HCEC 1CT (cell line): ENCODE measurements around the gene SPATS2.
"Not testable (repeated sequence)": the region's sequence is repeated elsewhere in the genome, so short reads cannot be mapped to it uniquely, and the experiment has no call there.

ENCODE experiments used
- DNase-seq: peaks from one replicate; pipeline ENCODE4 v3.0.0-alpha.2; 2017

Gene SPATS2

DNA sequence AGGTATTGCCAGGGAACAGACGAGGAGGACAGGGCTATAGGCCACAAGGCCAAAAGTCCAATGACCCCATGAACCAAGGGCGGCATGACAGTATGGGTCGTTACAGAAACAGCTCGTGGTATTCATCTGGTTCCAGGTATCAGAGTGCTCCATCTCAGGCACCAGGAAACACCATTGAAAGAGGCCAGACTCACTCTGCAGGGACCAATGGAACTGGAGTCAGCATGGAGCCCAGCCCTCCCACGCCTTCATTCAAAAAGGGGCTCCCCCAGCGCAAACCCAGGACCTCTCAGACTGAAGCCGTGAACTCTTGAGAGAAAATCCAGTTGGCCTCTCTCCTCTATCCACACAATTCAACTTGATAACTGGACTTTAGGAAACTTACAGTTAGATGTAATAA, 158.7 kb downstream of the SPATS2 start:
- DNase-seq, result no peak

DNA sequence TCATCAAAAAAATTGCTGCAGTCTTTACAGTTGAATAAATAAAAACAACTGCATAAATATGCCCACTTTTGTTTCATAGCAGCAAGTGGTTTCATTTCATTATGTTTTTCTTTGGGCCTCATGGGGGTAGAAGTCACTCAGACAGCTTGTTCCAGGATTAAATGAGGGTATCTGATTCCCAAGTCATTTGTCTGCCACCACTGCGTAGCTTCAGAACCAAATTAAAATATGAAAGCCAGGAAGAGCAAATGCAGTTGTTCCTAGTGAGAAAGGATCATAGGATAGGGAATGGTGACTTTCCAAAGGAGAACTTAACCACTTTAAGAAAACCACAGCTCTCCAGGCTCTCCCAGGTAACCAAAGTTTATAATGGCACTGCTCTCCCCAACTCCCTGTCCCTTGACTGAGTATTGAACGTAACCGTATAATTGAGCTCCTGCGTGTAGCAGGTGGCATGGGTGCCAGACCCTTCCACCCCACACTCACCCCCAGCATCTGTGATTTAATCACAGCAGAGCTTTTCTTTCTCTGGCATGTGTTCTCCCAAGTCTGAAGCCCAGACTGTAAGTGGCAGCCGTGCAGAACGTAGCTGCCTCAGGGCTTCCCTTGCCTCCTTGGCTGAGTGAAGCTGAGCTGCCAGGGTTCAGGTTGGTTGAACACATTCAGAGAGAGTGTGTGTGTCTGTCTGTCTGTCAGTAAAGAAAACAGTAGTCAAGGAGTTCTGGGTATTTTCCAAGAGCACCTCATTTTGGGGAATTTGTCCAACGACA, 160.3 kb downstream of the SPATS2 start:
- DNase-seq, result no peak

DNA sequence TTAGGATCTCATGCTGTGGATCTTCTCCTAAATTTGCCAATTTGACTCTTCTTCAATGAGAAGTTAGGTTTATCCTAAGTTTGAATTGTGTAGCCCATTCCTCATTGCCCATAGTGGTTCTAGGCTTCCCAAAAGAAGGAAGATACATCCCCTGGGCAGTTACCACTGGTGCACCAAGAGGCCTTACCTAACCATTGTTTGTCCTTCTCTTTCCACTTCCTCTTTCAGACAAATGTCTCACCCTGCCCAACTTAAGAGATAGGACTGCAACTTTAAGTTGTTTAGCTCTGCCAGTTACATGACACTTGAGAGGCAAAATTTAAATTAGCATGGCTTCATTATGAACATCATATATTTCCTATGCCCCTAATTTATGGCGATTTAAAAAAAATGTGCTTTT, 162.2 kb downstream of the SPATS2 start:
- no peak for DNase-seq

DNA sequence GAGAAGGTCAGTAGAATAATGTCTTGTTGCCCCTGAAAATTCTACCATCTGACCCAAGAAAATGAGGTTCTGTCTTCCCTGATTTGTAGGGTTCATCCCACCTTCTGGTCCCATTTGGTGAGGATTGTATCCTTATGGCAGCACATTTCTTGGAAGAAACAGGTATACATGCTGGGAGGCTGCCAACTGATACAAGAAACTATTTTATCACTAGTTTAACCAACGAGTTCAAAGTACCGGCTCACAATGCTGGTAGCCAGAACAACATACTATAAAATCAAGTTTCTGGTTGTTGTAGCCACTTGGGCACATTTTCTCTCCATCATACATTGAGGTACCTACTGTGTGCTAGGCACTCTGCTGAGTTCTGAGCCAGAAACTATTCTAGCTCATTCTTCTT, 164.5 kb downstream of the SPATS2 start:
- DNase-seq, result no peak

DNA sequence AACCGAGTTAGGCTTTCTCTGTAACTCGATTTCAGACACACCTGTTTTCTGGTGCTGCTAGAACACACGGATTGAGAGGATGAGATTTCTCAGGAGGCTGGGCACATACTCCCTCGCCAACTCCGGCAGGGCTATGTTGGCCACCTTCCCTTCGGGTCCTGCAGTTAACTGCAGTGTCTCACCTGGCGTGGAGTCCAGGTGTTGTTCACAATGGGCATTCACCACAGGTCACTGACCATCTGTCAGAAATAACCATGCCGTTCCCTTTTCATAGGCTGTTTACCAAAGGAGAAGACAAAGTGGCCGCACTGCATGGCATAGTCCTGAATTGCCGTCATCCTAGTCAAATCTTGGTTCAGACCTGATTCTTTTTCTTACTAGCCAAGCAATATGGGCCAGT, 166.1 kb downstream of the SPATS2 start:
- no peak for DNase-seq

DNA sequence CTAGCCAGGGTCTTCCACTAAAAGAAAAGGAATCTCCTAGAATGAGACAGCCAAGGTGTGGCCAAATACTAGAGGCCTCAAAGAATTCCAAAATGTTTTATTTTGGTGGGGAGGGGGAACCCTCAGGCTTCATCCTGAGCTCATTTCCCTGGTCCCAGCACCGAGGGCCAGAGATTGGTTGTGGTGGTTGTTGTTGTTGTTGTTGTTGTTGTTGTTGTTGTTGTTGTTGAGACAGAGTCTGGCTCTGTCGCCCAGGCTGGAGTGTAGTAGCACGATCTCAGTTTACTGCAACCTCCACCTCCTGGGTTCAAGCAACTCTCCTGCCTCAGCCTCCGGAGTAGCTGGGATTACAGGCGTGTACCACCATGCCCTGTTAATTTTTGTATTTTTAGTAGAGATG, 166.9 kb downstream of the SPATS2 start:
- DNase-seq, result not testable (repeated sequence)

DNA sequence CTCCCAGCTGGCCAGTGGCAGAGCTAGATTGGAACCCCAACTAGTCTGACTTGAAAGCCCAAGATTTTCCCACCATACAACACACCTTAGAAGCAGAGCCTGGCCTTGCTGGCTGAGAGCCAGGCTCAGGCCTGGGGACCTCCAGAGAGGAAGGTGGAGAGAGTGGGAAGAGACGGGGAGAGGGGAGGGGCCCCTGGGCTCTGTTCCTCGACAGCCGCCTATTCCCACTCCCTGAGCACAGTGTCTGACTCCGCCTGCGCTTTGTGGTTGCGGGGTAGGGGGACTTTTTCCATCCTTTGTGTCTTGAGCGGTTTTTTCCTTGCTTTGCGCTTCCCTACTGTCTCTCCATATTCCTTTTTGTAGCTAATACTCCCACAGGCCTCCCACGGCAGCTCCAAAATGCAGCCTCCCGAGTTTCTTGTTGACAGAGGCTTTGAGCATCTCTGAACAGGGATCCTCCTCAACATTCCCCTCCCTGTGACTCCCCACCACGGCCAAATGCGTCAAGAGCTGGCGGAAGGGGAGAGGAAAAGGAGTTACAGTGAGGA, 167.5 kb downstream of the SPATS2 start:
- DNase-seq, result no peak

DNA sequence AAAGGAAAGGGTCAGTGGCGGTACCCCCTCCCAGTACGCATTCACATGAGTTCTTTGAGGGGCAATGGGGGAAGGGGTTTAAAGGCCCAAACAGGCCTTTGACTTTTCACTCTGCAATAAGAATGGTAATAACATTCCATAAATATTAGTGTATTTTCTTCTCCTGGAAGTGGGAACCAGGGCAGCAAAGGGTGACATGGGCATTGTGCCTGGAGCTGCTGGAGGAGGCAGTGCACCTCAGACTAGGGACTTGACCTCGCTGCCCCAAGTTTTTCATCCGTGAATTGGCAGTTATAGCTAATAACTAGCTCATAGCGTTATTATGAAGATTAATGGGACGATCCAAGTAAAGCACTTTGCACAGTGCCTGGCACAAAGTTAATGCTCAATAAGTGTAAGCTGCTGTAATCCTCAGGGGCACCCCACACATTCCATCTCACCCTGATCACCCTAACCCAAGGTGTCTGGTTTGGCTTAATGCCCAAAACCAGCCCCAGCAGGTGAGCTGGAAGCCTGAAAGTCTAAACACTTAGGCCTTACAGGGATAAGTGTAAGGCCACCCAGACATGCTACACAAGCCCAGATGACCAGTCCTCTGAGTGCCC, 168.8 kb downstream of the SPATS2 start:
- DNase-seq, result no peak

DNA sequence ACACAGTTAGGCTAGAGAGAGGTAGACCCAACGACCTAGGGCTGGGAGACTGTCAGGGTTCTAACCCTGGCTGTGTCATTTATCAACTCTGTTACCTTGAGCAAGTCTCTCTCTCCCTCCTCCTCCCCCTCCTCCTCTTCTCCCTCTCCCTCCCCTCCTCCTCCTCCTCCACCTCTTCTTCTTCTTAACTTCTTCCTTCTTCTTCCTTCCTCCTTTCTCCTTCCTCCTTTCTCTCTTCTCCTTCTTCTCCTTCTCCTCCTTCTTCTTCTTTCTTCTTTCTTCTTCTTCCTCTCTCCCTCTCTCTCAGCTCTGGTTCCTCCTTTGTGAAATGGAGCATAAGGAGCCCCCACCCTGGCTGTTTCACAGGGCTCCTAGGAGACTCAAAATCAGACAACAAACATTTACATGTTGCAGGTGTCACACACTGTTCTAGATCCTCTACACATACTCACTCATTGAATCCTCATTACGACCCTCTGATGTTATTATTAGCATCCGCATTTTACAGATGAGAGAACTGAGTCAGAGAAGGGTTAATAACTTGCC, 169.3 kb downstream of the SPATS2 start:
- no peak for DNase-seq

DNA sequence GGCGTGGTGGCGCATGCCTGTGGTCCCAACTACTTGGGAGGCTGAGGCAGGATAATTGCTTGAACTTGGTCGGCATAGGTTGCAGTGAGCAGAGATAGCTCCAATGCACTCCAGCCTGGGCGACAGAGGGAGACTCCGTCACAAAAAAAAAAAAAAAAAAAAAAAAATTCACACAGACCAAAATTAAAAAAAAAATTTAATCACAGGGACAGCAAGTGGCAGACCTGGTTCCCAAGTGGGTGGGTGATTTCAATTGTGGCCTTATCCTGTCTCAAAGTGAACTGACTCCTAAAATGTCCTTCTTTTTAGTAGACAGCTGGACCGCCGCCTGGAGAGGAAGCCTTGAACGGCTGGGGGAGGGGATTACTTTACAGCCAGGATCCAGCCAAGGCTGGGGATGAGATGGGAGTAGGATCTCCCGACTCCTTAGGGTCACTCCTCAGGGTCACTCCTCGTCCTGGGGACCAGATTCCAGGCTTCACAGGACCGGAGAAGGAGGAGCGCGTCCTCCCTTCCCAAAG, 170.0 kb downstream of the SPATS2 start:
- no peak for DNase-seq

DNA sequence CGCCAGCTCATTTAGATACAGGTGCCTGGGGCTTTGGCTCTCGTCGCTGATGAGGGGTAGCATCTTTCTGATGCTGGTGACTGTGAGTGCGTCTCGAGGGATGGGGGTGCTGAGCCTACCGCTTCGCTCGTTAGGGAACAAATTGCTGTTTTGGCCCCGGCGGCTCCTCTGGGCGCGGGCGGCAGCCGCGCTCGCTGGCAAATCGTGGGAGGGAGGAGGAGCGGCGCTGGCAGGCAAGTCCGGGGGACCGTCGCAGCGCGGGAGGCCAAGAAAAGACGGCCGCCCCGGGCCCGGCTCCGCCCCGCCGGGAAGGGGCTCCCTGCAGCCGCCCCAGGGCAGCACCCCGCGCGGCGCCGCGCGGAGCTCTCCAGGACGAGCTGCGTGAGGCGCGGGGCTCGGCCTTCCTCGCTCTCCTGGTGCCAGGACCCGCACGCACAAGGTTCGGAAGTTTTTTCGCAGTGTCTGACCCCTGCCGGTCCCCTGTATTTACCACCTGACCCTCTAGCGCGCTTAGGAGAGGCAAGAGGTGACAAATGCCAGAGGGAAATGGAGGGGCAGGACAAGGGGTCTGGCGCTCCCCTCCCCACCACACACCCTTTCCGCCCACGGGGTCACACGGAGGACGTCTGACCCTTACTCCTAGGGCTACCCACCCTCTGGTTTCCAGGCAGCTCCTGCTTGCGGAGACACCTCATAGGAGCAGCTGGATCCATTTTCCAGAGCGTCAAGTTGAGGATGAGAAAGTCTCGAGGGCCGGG, 170.7 kb downstream of the SPATS2 start:
- no peak for DNase-seq

DNA sequence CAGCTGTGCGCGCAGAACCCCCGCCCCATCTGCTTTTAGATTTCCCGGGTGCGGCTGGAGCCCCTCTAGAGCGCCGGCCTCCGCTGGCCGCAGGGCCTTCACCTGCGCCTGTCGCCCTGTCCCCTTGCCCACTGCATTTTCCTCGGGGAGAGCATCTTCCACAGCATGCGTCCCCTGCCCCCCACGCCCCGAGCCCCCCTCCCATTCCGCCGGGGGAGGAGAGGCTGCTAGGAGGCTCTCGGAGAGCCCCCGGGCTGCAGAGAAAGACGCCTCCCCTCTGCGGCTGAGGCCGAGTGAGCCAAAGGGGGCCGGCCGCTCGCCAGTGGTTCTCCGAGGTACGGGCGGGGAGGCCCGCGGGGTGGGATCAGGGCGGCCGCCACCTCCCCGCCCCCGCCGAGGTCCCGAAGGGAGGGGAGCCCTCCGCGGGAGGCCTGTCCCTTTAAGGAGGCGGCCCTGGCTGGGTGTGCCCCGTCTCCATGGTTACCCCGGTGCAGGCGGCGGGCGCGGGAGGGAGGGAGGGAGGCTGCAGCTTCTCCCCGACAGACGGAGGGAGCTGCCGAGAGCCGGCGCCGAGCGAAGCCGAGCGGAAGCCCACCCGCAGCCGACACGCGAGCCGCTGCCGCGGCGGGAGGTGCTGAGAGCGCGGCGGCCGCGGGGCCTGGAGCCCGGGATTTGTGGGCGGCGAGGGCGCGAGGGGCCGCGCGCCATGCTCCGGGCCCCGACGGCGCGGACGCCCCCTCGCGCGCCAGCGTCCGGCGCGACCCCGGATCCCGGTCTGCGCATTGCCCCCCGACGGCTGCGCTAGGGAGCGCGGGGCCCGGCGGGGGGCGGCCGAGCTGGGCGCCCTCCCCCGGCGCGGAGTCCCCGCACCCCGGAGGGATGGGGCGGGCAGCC, 171.5 kb downstream of the SPATS2 start, which contains the start of gene KCNH3:
KCNH3 (plus strand) TSS at position 521 of the 894 bp plus-strand sequence. CDS start 387 bp downstream, outside the sequence.
- peak; percentile 47 for DNase-seq

DNA sequence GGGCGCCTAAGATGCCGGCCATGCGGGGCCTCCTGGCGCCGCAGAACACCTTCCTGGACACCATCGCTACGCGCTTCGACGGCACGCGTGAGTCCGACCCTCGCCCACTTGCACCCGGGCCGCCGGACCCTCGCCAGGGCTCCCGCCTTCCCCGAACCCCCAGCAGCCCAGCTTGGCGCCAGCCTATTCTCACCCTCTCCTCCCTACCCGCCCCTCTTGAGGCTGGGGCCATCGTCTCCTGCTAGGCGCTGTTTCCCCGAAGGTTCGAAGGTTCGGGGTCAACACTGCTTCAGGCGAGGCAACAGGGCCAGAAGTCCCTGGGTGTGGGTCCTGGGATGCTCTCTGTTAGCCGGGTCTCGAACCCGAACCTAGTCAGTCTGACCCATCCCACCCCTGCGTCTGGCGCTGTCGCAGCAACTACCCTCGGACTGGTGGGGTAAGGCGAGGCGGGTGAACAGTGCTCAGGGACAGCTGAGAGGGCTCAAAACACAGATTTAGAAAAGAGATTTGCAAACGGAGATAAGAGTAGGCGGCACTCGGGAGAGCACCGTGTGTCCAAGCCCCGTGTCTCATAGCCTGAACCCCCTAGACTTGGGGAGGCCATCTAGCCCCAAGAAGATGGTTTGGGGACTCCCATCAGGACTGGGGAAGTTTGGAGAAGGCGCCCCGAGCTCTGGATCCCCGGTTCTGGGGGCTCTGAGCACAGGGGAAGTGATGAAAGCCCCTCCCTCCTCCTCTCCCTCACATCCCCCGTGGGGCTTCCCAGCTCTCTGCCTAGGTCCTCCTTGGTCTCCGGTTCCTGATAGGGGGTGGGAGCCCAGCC, 172.4 kb downstream of the SPATS2 start:
- DNase-seq, result no peak

DNA sequence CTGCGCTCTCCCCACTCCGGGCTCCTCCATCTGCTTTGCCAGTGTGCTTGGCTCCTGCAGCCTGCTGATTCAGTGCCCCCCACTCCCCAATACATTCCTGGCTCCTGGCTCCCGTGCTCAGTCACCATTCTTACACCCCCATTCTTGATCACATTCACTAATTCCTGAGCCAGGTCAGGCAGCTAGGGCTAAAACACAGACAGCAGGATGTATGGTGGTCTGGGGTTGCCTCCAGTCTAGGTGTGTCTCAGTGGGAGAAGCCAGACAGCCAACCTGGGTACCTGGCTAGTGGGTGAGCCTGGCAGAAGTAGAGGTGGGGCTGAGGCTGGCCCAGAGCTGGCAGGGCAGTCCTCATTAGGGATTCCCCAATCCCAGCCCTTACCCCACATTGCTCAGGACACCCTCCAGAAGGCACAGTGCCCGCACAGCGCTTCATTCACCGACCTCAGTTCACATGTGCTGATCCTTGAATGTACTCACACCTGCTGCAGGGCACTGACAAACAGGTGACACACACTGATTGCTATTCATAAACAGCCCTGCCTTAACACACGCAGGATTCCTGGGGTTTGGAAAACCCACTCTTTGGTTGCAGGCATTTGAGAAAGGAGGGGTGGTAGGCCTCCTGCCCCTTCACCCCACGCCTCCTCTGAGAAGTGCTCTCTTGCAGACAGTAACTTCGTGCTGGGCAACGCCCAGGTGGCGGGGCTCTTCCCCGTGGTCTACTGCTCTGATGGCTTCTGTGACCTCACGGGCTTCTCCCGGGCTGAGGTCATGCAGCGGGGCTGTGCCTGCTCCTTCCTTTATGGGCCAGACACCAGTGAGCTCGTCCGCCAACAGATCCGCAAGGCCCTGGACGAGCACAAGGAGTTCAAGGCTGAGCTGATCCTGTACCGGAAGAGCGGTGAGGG, 173.2 kb downstream of the SPATS2 start:
- no peak for DNase-seq

DNA sequence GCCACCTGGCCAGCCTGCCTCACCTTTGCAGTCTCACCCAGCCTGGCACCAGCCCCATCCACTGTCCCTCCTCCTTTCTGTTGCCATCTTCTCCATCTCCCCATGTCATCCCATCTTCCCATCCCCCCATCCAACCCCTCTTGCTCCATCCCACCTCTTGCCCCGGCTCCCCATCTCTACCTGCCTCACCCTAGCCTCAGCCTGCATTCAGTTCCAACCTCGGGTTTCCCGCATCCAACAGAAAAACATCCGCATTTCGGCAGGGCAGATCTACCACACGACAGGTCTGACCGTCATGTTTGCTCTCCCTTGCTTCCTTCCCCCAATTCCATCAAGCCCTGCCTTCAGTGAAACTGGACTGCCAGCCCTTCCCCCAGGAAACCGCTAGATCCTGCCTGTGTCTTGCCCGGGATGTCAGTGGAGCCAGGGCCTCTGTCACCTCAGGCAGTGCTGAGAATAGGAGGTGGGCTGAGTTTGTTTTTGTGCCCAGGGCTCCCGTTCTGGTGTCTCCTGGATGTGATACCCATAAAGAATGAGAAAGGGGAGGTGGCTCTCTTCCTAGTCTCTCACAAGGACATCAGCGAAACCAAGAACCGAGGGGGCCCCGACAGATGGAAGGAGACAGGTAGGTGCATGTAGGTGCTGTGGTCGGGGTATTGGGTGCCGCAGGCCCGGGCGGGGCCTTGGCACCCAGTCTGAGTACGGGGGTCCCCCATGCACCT, 174.0 kb downstream of the SPATS2 start:
- no peak for DNase-seq

DNA sequence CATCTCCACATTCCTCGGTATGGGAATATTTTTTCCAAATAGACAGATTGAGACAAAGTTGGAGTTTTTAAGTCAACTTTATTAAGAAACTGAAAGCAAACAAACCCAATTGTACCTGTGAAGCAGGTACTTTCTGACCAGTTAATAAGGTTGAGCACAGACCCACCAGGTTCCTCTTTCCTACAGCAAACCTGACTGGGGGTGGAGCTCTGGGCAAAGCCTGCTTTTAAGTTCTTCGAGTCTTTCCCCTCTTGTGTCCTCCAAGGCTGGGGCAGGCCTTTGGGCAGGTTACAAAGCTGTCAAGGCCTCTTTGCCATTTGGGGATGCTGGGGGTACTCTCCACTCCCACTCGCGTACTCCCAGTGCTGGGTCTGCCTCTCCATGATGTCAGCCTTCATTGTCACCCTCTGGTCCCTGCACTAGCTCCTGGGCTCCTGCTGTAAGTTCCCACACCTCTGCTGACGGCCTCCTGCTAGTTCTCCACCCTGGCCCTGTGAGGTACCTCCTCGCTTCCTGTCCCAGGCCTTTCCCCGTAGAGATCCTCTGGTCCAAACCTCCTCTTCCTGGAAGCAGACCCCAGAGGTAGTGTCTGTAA, 174.7 kb downstream of the SPATS2 start:
- DNase-seq, result no peak

DNA sequence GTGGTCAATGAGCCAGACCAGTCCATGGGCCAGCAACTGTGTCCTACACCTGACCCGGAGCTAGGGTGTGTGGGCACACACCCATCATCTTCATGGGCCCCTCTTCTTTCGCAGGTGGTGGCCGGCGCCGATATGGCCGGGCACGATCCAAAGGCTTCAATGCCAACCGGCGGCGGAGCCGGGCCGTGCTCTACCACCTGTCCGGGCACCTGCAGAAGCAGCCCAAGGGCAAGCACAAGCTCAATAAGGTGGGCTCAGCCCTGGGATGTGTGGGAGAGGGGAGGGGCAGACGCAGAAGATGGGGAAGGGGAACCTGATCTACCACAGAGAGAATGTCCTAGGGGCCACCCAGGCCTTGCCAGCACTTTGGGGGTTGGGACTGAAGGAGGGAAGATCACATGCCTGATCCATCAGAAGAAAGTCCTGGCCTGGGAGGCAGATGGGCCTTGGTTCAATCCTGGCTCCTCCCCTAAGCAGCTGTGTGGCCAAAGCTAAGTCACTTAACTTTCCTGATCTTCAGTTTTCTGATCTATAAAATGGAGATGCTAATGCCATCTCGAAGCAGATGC, 175.4 kb downstream of the SPATS2 start:
- DNase-seq, result no peak

DNA sequence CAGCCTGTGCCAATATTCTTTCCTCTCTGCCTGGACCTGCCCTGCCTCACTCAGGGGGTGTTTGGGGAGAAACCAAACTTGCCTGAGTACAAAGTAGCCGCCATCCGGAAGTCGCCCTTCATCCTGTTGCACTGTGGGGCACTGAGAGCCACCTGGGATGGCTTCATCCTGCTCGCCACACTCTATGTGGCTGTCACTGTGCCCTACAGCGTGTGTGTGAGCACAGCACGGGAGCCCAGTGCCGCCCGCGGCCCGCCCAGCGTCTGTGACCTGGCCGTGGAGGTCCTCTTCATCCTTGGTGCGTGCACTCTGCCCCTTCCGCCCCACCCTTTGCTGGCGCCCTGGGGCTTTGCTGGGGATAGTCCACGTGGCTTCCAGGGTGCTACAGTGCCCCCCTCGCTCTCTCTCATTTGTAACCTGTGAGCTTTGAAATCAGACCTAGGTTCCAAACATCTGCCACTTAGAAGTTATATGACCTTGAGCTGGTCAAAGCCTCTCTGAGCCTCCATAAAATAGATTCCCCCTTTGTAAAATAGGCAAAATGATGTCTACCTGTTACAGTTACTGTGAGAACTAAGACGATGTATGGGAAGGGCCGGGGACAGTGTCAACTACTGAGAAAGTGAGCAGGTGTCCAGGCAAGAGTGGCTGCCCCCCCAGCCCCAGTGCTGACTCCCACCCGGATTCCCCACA, 176.1 kb downstream of the SPATS2 start:
- DNase-seq, result no peak
